IMR-90 (cell line): ENCODE results near the gene GOLGA8B. TPM values are rescaled to one million over a fixed set of nuclear protein-coding genes. Genes with fewer than 3 reads are reported as not detected.
"Not testable (repeated sequence)": the region's sequence is repeated elsewhere in the genome, so short reads cannot be mapped to it uniquely, and the experiment has no call there.

Experiments
- ATAC-seq: fragments of 200-7000 bp; cut with Tn5 transposase; 2 replicates; pipeline ENCODE4 v1.9.1; 2020; ENCODE audit warnings: low read depth, mild to moderate bottlenecking, moderate library complexity
- BruUV-seq: library from RNA; stranded (reverse); fragments of 400-500 nt; replicated peaks from 2 replicates; lab custom pipeline; 2021; lab: Mats Ljungman, UMichigan
- CTCF ChIA-PET: fragments of 300-600 bp; formaldehyde crosslinking; extraction: SDS; loops from one replicate; lab custom pipeline; 2021; ENCODE audit warnings: antibody characterized with exemption; lab: Yijun Ruan, JAX
- POLR2A ChIA-PET: fragments of 300-600 bp; sonication (Branson Sonifier 250); formaldehyde crosslinking; loops from one replicate; lab custom pipeline; 2022; ENCODE audit warnings: antibody characterized with exemption; ENCODE audit not compliant: unreplicated experiment; lab: Charles Lee
- DNase-seq: peaks from one replicate; pipeline ENCODE4 v3.0.0; 2013
- H2AFZ ChIP-seq: replicated peaks from 2 replicates; pipeline ENCODE3; 2013; ENCODE audit warnings: low read length, mild to moderate bottlenecking; ENCODE audit not compliant: poor library complexity
- H2AK5ac ChIP-seq: 2 replicates; pipeline ENCODE4 v1.6.1; 2013; ENCODE audit warnings: low read depth, low read length, inconsistent platforms
- H2AK9ac ChIP-seq: replicated peaks from 2 replicates; pipeline ENCODE3; 2013; ENCODE audit warnings: mild to moderate bottlenecking, low read depth, low read length, moderate library complexity; ENCODE audit not compliant: poor library complexity
- H2BK120ac ChIP-seq: 2 replicates; pipeline ENCODE4 v1.6.1; 2013; ENCODE audit warnings: low read depth, low read length, inconsistent platforms
- H2BK15ac ChIP-seq: 3 replicates; pipeline ENCODE4 v1.6.1; 2013; ENCODE audit warnings: low read depth, low read length, inconsistent platforms
- H2BK20ac ChIP-seq: 2 replicates; pipeline ENCODE4 v1.6.1; 2013; ENCODE audit warnings: low read depth, mild to moderate bottlenecking, inconsistent platforms, low read length, moderate library complexity
- H2BK5ac ChIP-seq: 2 replicates; pipeline ENCODE4 v1.6.1; 2013; ENCODE audit warnings: mild to moderate bottlenecking, low read depth, low read length, inconsistent platforms; ENCODE audit not compliant: poor library complexity, severe bottlenecking
- H3K14ac ChIP-seq: replicated peaks from 2 replicates; pipeline ENCODE4 v1.6.1; 2013; ENCODE audit warnings: low read depth, low read length, inconsistent platforms
- H3K18ac ChIP-seq: 2 replicates; pipeline ENCODE4 v1.6.1; 2013; ENCODE audit warnings: low read depth, low read length, control low read depth
- H3K23ac ChIP-seq: 2 replicates; pipeline ENCODE4 v1.6.1; 2013; ENCODE audit warnings: low read depth, low read length, inconsistent platforms
- H3K27ac ChIP-seq: 2 replicates; pipeline ENCODE4 v1.5.1; 2013; ENCODE audit warnings: mild to moderate bottlenecking, control low read depth, low read length; ENCODE audit not compliant: insufficient read depth
- H3K27me3 ChIP-seq: 2 replicates; pipeline ENCODE4 v1.6.1; 2013; ENCODE audit warnings: low read length; ENCODE audit not compliant: control insufficient read depth, insufficient read depth
- H3K36me3 ChIP-seq: 2 replicates; pipeline ENCODE4 v1.6.1; 2013; ENCODE audit warnings: low read length, mixed read lengths; ENCODE audit not compliant: control insufficient read depth, insufficient read depth
- H3K4ac ChIP-seq: 2 replicates; pipeline ENCODE4 v1.6.1; 2013; ENCODE audit warnings: low read depth, low read length, inconsistent platforms
- H3K4me1 ChIP-seq: 2 replicates; pipeline ENCODE4 v1.6.1; 2013; ENCODE audit warnings: low read length, mixed read lengths; ENCODE audit not compliant: control insufficient read depth, insufficient read depth
- H3K4me2 ChIP-seq: 2 replicates; pipeline ENCODE4 v1.6.1; 2013; ENCODE audit warnings: low read depth, mild to moderate bottlenecking, control low read depth, low read length, moderate library complexity
- H3K4me3 ChIP-seq: 2 replicates; pipeline ENCODE4 v1.5.1; 2013; ENCODE audit warnings: low read depth, mild to moderate bottlenecking, control low read depth, low read length, moderate library complexity; ENCODE audit not compliant: insufficient read depth
- H3K56ac ChIP-seq: 2 replicates; pipeline ENCODE4 v1.6.1; 2013; ENCODE audit warnings: low read length, inconsistent platforms; ENCODE audit not compliant: insufficient read depth; ENCODE audit errors: extremely low read depth
- H3K79me1 ChIP-seq, 2 experiments: 2 replicates each; pipeline ENCODE4 v1.6.1; 2013; ENCODE audit warnings: low read length in 2 of 2, inconsistent platforms in 1 of 2, low read depth in 1 of 2
- H3K9ac ChIP-seq: 2 replicates; pipeline ENCODE4 v1.6.1; 2013; ENCODE audit warnings: low read depth, low read length, control low read depth
- H3K9me1 ChIP-seq: 2 replicates; pipeline ENCODE4 v1.6.1; 2013; ENCODE audit warnings: low read length, inconsistent platforms; ENCODE audit not compliant: insufficient read depth
- H3K9me3 ChIP-seq: 2 replicates; pipeline ENCODE4 v1.6.1; 2013; ENCODE audit warnings: low read length; ENCODE audit not compliant: control insufficient read depth, insufficient read depth
- H4K20me1 ChIP-seq: 2 replicates; pipeline ENCODE4 v1.6.1; 2013; ENCODE audit warnings: low read length, inconsistent platforms; ENCODE audit not compliant: insufficient read depth
- H4K5ac ChIP-seq: 2 replicates; pipeline ENCODE4 v1.6.1; 2013; ENCODE audit warnings: mild to moderate bottlenecking, low read depth, low read length, control low read depth
- H4K8ac ChIP-seq, 2 experiments: 2 replicates each; pipeline ENCODE4 v1.6.1; 2013; ENCODE audit warnings: low read depth in 2 of 2, low read length in 2 of 2, control low read depth in 1 of 2, inconsistent platforms in 1 of 2
- H4K91ac ChIP-seq: 2 replicates; pipeline ENCODE4 v1.6.1; 2013; ENCODE audit warnings: low read depth, low read length, inconsistent platforms; ENCODE audit not compliant: insufficient read depth
- CEBPB ChIP-seq: IDR thresholded peaks from 2 replicates; pipeline ENCODE4 v1.6.1; 2012; ENCODE audit warnings: low read depth, low read length, improper control_type of control experiment
- FOS ChIP-seq: fragments of 150-350 bp; IDR thresholded peaks from 2 replicates; pipeline ENCODE4 v1.6.1; 2016; ENCODE audit warnings: low read depth, low read length
- WGBS, 2 experiments: methylation state at CpG; one replicate each; pipeline versions ENCODE4 v1.1.5 to v1.1.7; 2013; ENCODE audit warnings: missing lambda C conversion rate in 2 of 2; ENCODE audit not compliant: insufficient read length in 1 of 2; ENCODE audit errors: extremely low coverage in 2 of 2; 5-methylcytosine and 5-hydroxymethylcytosine counted together
- dilution Hi-C: fragments of 300-500 bp; cut with HindIII; formaldehyde crosslinking; loops from one replicate; pipeline ENCODE4 v1.14.3; 2018; ENCODE audit warnings: low sequenced_read_pairs; ENCODE audit not compliant: unreplicated experiment
- in situ Hi-C: fragments of 300-500 bp; cut with MboI; formaldehyde crosslinking; loops from 3 replicates; pipeline ENCODE4 v1.14.3; 2019; ENCODE audit warnings: low sequenced_read_pairs, inconsistent platforms, mixed read lengths
- intact Hi-C: fragments of 100-400 bp; cut with micrococcal nuclease; formaldehyde crosslinking; loops from 2 replicates; pipeline ENCODE4 v1.10.0; 2022
- polyA plus RNA-seq, 3 experiments: library from polyadenylated mRNA; depleted of rRNA; stranded (reverse); fragments of >200 nt; gene quantifications; 2 replicates each; pipeline ENCODE4 v1.2.3, GENCODE V29; 2012; ENCODE audit warnings: low replicate concordance in 1 of 3
- total RNA-seq: library from RNA; depleted of rRNA; stranded (reverse); fragments of >200 nt; gene quantifications from 2 replicates; pipeline ENCODE4 v1.2.3, GENCODE V29; 2012
- TF ChIP-seq, protein P1 (sequence below): fragments of 150-350 bp; IDR thresholded peaks from 2 replicates; pipeline ENCODE4 v1.6.1; 2017; ENCODE audit warnings: mild to moderate bottlenecking, antibody characterized with exemption, low read length, low read depth

Gene GOLGA8B
- total and polyA plus RNA-seq, 2 of the 4 experiments (the other 2 are of a cell fraction), result 7.7 to 31.6 TPM

- H3K18ac ChIP-seq, H2AK9ac ChIP-seq, H3K36me3 ChIP-seq, dilution Hi-C loops, H2AFZ ChIP-seq, H4K5ac ChIP-seq, H3K14ac ChIP-seq, H2BK120ac ChIP-seq, CTCF ChIA-PET, H4K91ac ChIP-seq, H2BK15ac ChIP-seq, H3K27me3 ChIP-seq, H3K23ac ChIP-seq, H3K9me3 ChIP-seq, BruUV-seq, H4K8ac ChIP-seq, H2BK20ac ChIP-seq, intact Hi-C loops, POLR2A ChIA-PET, H3K56ac ChIP-seq, H3K4ac ChIP-seq, H3K4me3 ChIP-seq, H3K9ac ChIP-seq: not testable (repeated sequence)
- Histone ChIP-seq H3K9me1 (peaks cover 14% of the 10 kb centered on the region), H4K20me1 (peaks cover 23% of the 10 kb centered on the region), H2AK5ac (peak overlapping the region; percentile 65; the same call in 1 of the 2 replicates), H3K4me2 (peak overlapping the region; percentile 34), H2BK5ac (peak overlapping the region; percentile 38), H3K4me1 (peaks cover 16% of the 10 kb centered on the region), H3K79me1 (peaks cover 15 to 63% of the 10 kb centered on the region in 2 experiments), H3K27ac (0 out of 2 replicates have a peak overlapping the region, but pooled peaks have one; percentile 17)
- peak; percentile 68 for TF ChIP-seq CEBPB
- TF ChIP-seq, protein P1, sequence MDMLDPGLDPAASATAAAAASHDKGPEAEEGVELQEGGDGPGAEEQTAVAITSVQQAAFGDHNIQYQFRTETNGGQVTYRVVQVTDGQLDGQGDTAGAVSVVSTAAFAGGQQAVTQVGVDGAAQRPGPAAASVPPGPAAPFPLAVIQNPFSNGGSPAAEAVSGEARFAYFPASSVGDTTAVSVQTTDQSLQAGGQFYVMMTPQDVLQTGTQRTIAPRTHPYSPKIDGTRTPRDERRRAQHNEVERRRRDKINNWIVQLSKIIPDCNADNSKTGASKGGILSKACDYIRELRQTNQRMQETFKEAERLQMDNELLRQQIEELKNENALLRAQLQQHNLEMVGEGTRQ, result peak; percentile 26; the same call in 1 of the 2 replicates
- peak; percentile 22; the same call in 1 of the 2 replicates for TF ChIP-seq FOS
- DNase-seq, result peak; percentile 64
- WGBS, 2 experiments, result no CpG with 5 or more reads among the region's 4 CpGs
- peak; percentile 78 for ATAC-seq
- in situ Hi-C loops, result loop anchor here (25.0 kb wide), 2 partner anchors 340 to 465 kb away; partner anchors contain the start of genes EMC4, EMC7 and PGBD4
These were observed 5.7 kb downstream of the GOLGA8B start for GRCh38 chr15:34577658-34578282.

GRCh38 chr15:34575035-34575434 is 8.4 kb downstream of the GOLGA8B start:
- H3K27ac ChIP-seq, H3K9me3 ChIP-seq, H3K36me3 ChIP-seq, ATAC-seq, DNase-seq, H2AK5ac ChIP-seq, H3K27me3 ChIP-seq, H3K23ac ChIP-seq, H3K4ac ChIP-seq, H4K8ac ChIP-seq, H4K5ac ChIP-seq, dilution Hi-C loops, H2BK5ac ChIP-seq, H2AK9ac ChIP-seq, H3K14ac ChIP-seq, H2BK15ac ChIP-seq, BruUV-seq, H3K18ac ChIP-seq, intact Hi-C loops, H4K91ac ChIP-seq, H2BK120ac ChIP-seq, POLR2A ChIA-PET, H3K4me1 ChIP-seq, H3K4me2 ChIP-seq, H3K9ac ChIP-seq, CTCF ChIA-PET, H2BK20ac ChIP-seq, H3K56ac ChIP-seq, H2AFZ ChIP-seq, H3K4me3 ChIP-seq: not testable (repeated sequence)
- H4K20me1 ChIP-seq, result peaks cover 18% of the 10 kb centered on the region
- no CpG with 5 or more reads among the region's 12 CpGs for whole genome bisulfite sequencing, 2 experiments
- H3K9me1 ChIP-seq, result peaks cover 14% of the 10 kb centered on the region
- in situ Hi-C loops, result loop anchor here (25.0 kb wide), 2 partner anchors 338 to 463 kb away; partner anchors contain the start of genes EMC4, EMC7 and PGBD4
- peaks cover 15 to 39% of the 10 kb centered on the region in 2 experiments for H3K79me1 ChIP-seq
